ENCODE data around the gene SPTBN1.

- TF ChIP-seq CTCF (IDR thresholded peaks at IDR 0.05; ENCODE audit: low read length): no peak
- no peak for TF ChIP-seq EZH2 (IDR thresholded peaks at IDR 0.05; ENCODE audit: borderline replicate concordance, low read length)
Observed at GRCh38 chr2:54664238-54664786, 208.2 kb downstream of the SPTBN1 start.

Measured in OCI-LY1 (cell line).